T-helper 17 cell (primary cell): Measurements from ENCODE around the gene PAQR7. TPM values are rescaled to one million over a fixed set of nuclear protein-coding genes. Genes with fewer than 3 reads are reported as not detected.

Experiments used
- ATAC-seq: fragments of 150-1000 bp; cut with Tn5 transposase; 2 replicates; pipeline ENCODE4 v1.10.0; 2021; ENCODE audit warnings: mild to moderate bottlenecking, moderate library complexity
- DNase-seq, 3 donors: peaks; one replicate each; pipeline versions ENCODE4 v3.0.0 to v3.0.0-alpha.2; 2020 to 2021
- H3K9me3 ChIP-seq: one replicate; pipeline ENCODE4 v1.7.0; 2013; ENCODE audit warnings: low read length, mild to moderate bottlenecking; ENCODE audit not compliant: control insufficient read depth, poor library complexity, severe bottlenecking
- H3K27ac Mint-ChIP-seq: one replicate; pipeline ENCODE4 v1.8.0; 2022; ENCODE audit warnings: mild to moderate bottlenecking, moderate library complexity, mixed read lengths
- H3K27me3 Mint-ChIP-seq: one replicate; pipeline ENCODE4 v1.8.0; 2022; ENCODE audit warnings: mixed read lengths
- H3K36me3 Mint-ChIP-seq: one replicate; pipeline ENCODE4 v1.8.0; 2022; ENCODE audit warnings: low read depth, mixed read lengths
- H3K4me1 Mint-ChIP-seq: one replicate; pipeline ENCODE4 v1.8.0; 2022; ENCODE audit warnings: mild to moderate bottlenecking, mixed read lengths
- H3K4me3 Mint-ChIP-seq: one replicate; pipeline ENCODE4 v1.8.0; 2022; ENCODE audit warnings: mild to moderate bottlenecking, moderate library complexity, mixed read lengths
- total RNA-seq, 4 donors: library from RNA in 2 of 4; stranded (reverse) in 2 of 4; gene quantifications; one replicate each; pipeline ENCODE4 v1.2.3 and lab custom pipeline; 2022 to 2026

PAQR7 gene
- total RNA-seq (1 to 10 TPM; 1.4 to 2.6 TPM), total RNA-seq (lab: John Stamatoyannopoulos, UW) (2.0 to 2.2 reads per million in 2 donors)

- Mint-ChIP-seq H3K4me3 (peak within 1 kb of the TSS; percentile 87), H3K4me1 (peaks cover 13% of the 10 kb centered on the region), H3K27ac (peak within 1 kb of the TSS; percentile 19), H3K36me3 (no peaks in the 10 kb centered on the region), H3K27me3 (no peaks in the 10 kb centered on the region)
- DNase-seq (peak; percentile 34 to 59 (median 48)), ATAC-seq (peak; percentile 87)
- no peaks in the 10 kb centered on the region for H3K9me3 ChIP-seq
Observed at GRCh38 chr1:25875154-25875855, at the start of gene PAQR7. TSS of gene PAQR7 (minus strand) at chr1:25875708. CDS start at chr1:25863839, 11,869 bp downstream.

GRCh38 chr1:25924454-25924853 lies 48.9 kb upstream of the PAQR7 start:
- Mint-ChIP-seq H3K27ac (no peak overlapping the region), H3K4me3 (no peak overlapping the region)

GRCh38 chr1:25922971-25923552 lies 47.6 kb upstream of the PAQR7 start:
- Mint-ChIP-seq H3K4me1 (peaks cover 10% of the 10 kb centered on the region), H3K27me3 (no peaks in the 10 kb centered on the region), H3K4me3 (peak overlapping the region; percentile 88), H3K27ac (peak overlapping the region; percentile 70), H3K36me3 (no peaks in the 10 kb centered on the region)
- peak; percentile 42 for ATAC-seq
- no peaks in the 10 kb centered on the region for H3K9me3 ChIP-seq
- no peak for DNase-seq

More at GRCh38 chr1:25924454-25924853, 48.9 kb upstream of the PAQR7 start:
- H3K9me3 ChIP-seq, result no peaks in the 10 kb centered on the region
- DNase-seq, result no peak
- H3K4me1 Mint-ChIP-seq, result peaks cover 9% of the 10 kb centered on the region
- H3K27me3 Mint-ChIP-seq, result no peaks in the 10 kb centered on the region
- no peak for ATAC-seq
- no peaks in the 10 kb centered on the region for H3K36me3 Mint-ChIP-seq

GRCh38 chr1:25922056-25922970 lies 46.8 kb upstream of the PAQR7 start:
- peak overlapping the region; percentile 88 for H3K4me3 Mint-ChIP-seq
- ATAC-seq, result peak; percentile 81
- peaks cover 14% of the 10 kb centered on the region for H3K4me1 Mint-ChIP-seq
- H3K36me3 Mint-ChIP-seq, result no peaks in the 10 kb centered on the region
- peak overlapping the region; percentile 70 for H3K27ac Mint-ChIP-seq
- peak; percentile 18 to 32 (median 28) for DNase-seq
- H3K27me3 Mint-ChIP-seq, result no peaks in the 10 kb centered on the region
- no peaks in the 10 kb centered on the region for H3K9me3 ChIP-seq

- no peaks in the 10 kb centered on the region for H3K9me3 ChIP-seq
- Mint-ChIP-seq H3K27me3 (no peaks in the 10 kb centered on the region), H3K27ac (no peak overlapping the region), H3K4me1 (peaks cover 10% of the 10 kb centered on the region), H3K4me3 (no peak overlapping the region), H3K36me3 (no peaks in the 10 kb centered on the region)
- ATAC-seq, result no peak
- DNase-seq, result no peak
Observed at GRCh38 chr1:25918615-25919014, 43.1 kb upstream of the PAQR7 start.

- DNase-seq (no peak), ATAC-seq (peak; percentile 43)
- Mint-ChIP-seq H3K4me1 (peaks cover 10% of the 10 kb centered on the region), H3K4me3 (peak overlapping the region; percentile 72), H3K27ac (peak overlapping the region; percentile 43), H3K36me3 (no peaks in the 10 kb centered on the region), H3K27me3 (no peaks in the 10 kb centered on the region)
- H3K9me3 ChIP-seq, result no peaks in the 10 kb centered on the region
Observed at GRCh38 chr1:25917996-25918395, 42.5 kb upstream of the PAQR7 start.

GRCh38 chr1:25916460-25916859 lies 41.0 kb upstream of the PAQR7 start:
- Mint-ChIP-seq H3K36me3 (no peaks in the 10 kb centered on the region), H3K4me1 (peaks cover 6% of the 10 kb centered on the region), H3K27ac (no peak overlapping the region), H3K27me3 (no peaks in the 10 kb centered on the region), H3K4me3 (no peak overlapping the region)
- DNase-seq (no peak), ATAC-seq (no peak)
- H3K9me3 ChIP-seq, result no peaks in the 10 kb centered on the region

GRCh38 chr1:25914074-25914995 lies 38.8 kb upstream of the PAQR7 start:
- H3K36me3 Mint-ChIP-seq, result no peaks in the 10 kb centered on the region
- DNase-seq (no peak), ATAC-seq (no peak)
- no peaks in the 10 kb centered on the region for H3K27me3 Mint-ChIP-seq
- no peaks in the 10 kb centered on the region for H3K9me3 ChIP-seq
- H3K4me1 Mint-ChIP-seq, result peaks cover 6% of the 10 kb centered on the region
- no peak overlapping the region for H3K27ac Mint-ChIP-seq
- H3K4me3 Mint-ChIP-seq, result no peak overlapping the region

GRCh38 chr1:25913206-25913605 lies 37.7 kb upstream of the PAQR7 start:
- no peak for ATAC-seq
- peaks cover 8% of the 10 kb centered on the region for H3K4me1 Mint-ChIP-seq
- no peak for DNase-seq
- H3K36me3 Mint-ChIP-seq, result no peaks in the 10 kb centered on the region
- H3K27ac Mint-ChIP-seq, result no peak overlapping the region
- H3K4me3 Mint-ChIP-seq, result no peak overlapping the region
- H3K27me3 Mint-ChIP-seq, result no peaks in the 10 kb centered on the region
- no peaks in the 10 kb centered on the region for H3K9me3 ChIP-seq

- Mint-ChIP-seq H3K27ac (no peak overlapping the region), H3K4me3 (no peak overlapping the region), H3K27me3 (no peaks in the 10 kb centered on the region), H3K4me1 (peaks cover 2% of the 10 kb centered on the region), H3K36me3 (no peaks in the 10 kb centered on the region)
- ATAC-seq, result no peak
- no peak for DNase-seq
- H3K9me3 ChIP-seq, result no peaks in the 10 kb centered on the region
Observed at GRCh38 chr1:25912076-25912831, 36.7 kb upstream of the PAQR7 start.

GRCh38 chr1:25911162-25911561 lies 35.7 kb upstream of the PAQR7 start:
- no peak overlapping the region for H3K27ac Mint-ChIP-seq
- H3K4me1 Mint-ChIP-seq, result peaks cover 9% of the 10 kb centered on the region
- H3K9me3 ChIP-seq, result no peaks in the 10 kb centered on the region
- H3K27me3 Mint-ChIP-seq, result no peaks in the 10 kb centered on the region
- ATAC-seq (no peak), DNase-seq (no peak)
- no peaks in the 10 kb centered on the region for H3K36me3 Mint-ChIP-seq
- H3K4me3 Mint-ChIP-seq, result no peak overlapping the region

GRCh38 chr1:25909040-25909439 lies 33.5 kb upstream of the PAQR7 start:
- no peak for DNase-seq
- H3K4me1 Mint-ChIP-seq, result peaks cover 21% of the 10 kb centered on the region

More at GRCh38 chr1:25909040-25909439, 33.5 kb upstream of the PAQR7 start:
- no peaks in the 10 kb centered on the region for H3K27me3 Mint-ChIP-seq
- no peak for ATAC-seq
- H3K4me3 Mint-ChIP-seq, result no peak overlapping the region
- no peaks in the 10 kb centered on the region for H3K36me3 Mint-ChIP-seq
- H3K9me3 ChIP-seq, result no peaks in the 10 kb centered on the region
- no peak overlapping the region for H3K27ac Mint-ChIP-seq
